Measurements from ENCODE around the gene ALDH7A1.

GRCh38 chr5:126542441-126542840, 52.6 kb downstream of the ALDH7A1 start:
- TF ChIP-seq SIN3A (IDR thresholded peaks at IDR 0.05; ENCODE audit: borderline replicate concordance, insufficient read depth, low read length) (no peak), POLR2AphosphoS5 (IDR thresholded peaks at IDR 0.05; ENCODE audit: low read depth, low read length) (no peak), TAF1 (IDR thresholded peaks at IDR 0.05; ENCODE audit: borderline replicate concordance, insufficient read depth, low read length) (no peak)

All from PFSK-1 (cell line).